SK-N-SH (cell line): ENCODE measurements around the gene KLK11. TPM values are rescaled to one million over a fixed set of nuclear protein-coding genes. Genes with fewer than 3 reads are reported as not detected.

Experiments used
- CTCF ChIA-PET: fragments of 300-600, 350-600 bp; formaldehyde crosslinking; extraction: SDS; loops from one replicate; lab custom pipeline; 2021; lab: Yijun Ruan, JAX
- POLR2A ChIA-PET: fragments of 350-600 bp; sonication (Branson Sonifier 250); formaldehyde crosslinking; extraction: SDS; loops from one replicate; lab custom pipeline; 2020; ENCODE audit warnings: antibody characterized with exemption, inconsistent platforms; lab: Yijun Ruan, JAX
- DNase-seq: peaks from one replicate; pipeline ENCODE4 v3.0.0; 2012
- H2AFZ ChIP-seq: fragments of 200-600 bp; sonication (generic); 2 replicates; pipeline ENCODE4 v1.8.1; 2016; ENCODE audit warnings: antibody characterized with exemption, mild to moderate bottlenecking, low read depth
- H3F3A ChIP-seq: fragments of 200-600 bp; sonication (generic); replicated peaks from 2 replicates; pipeline ENCODE3; 2016; ENCODE audit warnings: antibody characterized with exemption, mild to moderate bottlenecking; ENCODE audit not compliant: insufficient read depth
- H3K27ac ChIP-seq, 2 experiments: fragments of 200-500 bp in 1 of 2; fragments of 200-600 bp in 1 of 2; sonication (Bioruptor generic) in 1 of 2; sonication (generic), shearing (Covaris generic) in 1 of 2; 2 replicates each; pipeline versions ENCODE4 v1.5.1 to v1.6.1; 2014 to 2016; ENCODE audit warnings: low read depth in 2 of 2, inconsistent platforms in 1 of 2, low read length in 1 of 2, mild to moderate bottlenecking in 1 of 2, mixed read lengths in 1 of 2
- H3K27me3 ChIP-seq: fragments of 200-600 bp; sonication (generic), shearing (Covaris generic); 2 replicates; pipeline ENCODE4 v1.6.1; 2016; ENCODE audit warnings: mixed run types; ENCODE audit not compliant: insufficient read depth
- H3K36me3 ChIP-seq, 2 experiments: fragments of 200-500 bp in 1 of 2; fragments of 200-600 bp in 1 of 2; sonication (Bioruptor generic) in 1 of 2; sonication (generic) in 1 of 2; replicated peaks in 1 of 2; 2 replicates each; pipeline versions ENCODE3 to v1.5.1; 2014 to 2016; ENCODE audit warnings: low read length in 1 of 2, mild to moderate bottlenecking in 1 of 2; ENCODE audit not compliant: insufficient read depth in 2 of 2, control insufficient read depth in 1 of 2
- H3K4me1 ChIP-seq, 2 experiments: fragments of 200-500 bp in 1 of 2; fragments of 200-600 bp in 1 of 2; sonication (Bioruptor generic) in 1 of 2; sonication (generic), shearing (Covaris generic) in 1 of 2; 2 replicates each; pipeline versions ENCODE4 v1.5.1 to v1.6.1; 2014 to 2016; ENCODE audit warnings: low read depth in 1 of 2, low read length in 1 of 2, mixed run types in 1 of 2; ENCODE audit not compliant: insufficient read depth in 2 of 2, control insufficient read depth in 1 of 2
- H3K4me2 ChIP-seq: fragments of 200-600 bp; sonication (generic), shearing (Covaris generic); 2 replicates; pipeline ENCODE4 v1.6.1; 2017; ENCODE audit warnings: mixed run types
- H3K4me3 ChIP-seq, 2 experiments: fragments of 200-500 bp in 1 of 2; fragments of 200-600 bp in 1 of 2; sonication (Bioruptor generic) in 1 of 2; sonication (generic), shearing (Covaris generic) in 1 of 2; 2 replicates each; pipeline versions ENCODE4 v1.5.1 to v1.8.1; 2014 to 2016; ENCODE audit warnings: low read depth in 2 of 2, inconsistent platforms in 1 of 2, low read length in 1 of 2, mild to moderate bottlenecking in 1 of 2, mixed read lengths in 1 of 2, moderate library complexity in 1 of 2
- H3K79me2 ChIP-seq: fragments of 200-600 bp; sonication (generic); 2 replicates; pipeline ENCODE4 v1.8.1; 2017; ENCODE audit warnings: mild to moderate bottlenecking; ENCODE audit not compliant: insufficient read depth
- H3K9ac ChIP-seq: fragments of 200-600 bp; sonication (generic); 2 replicates; pipeline ENCODE4 v1.6.1; 2017; ENCODE audit warnings: mixed run types
- H3K9me2 ChIP-seq: fragments of 200-600 bp; sonication (generic); 2 replicates; pipeline ENCODE4 v1.6.1; 2017; ENCODE audit warnings: mixed run types
- H3K9me3 ChIP-seq: fragments of 200-600 bp; sonication (generic); 2 replicates; pipeline ENCODE4 v1.6.1; 2017; ENCODE audit warnings: mixed run types, mild to moderate bottlenecking, moderate library complexity
- H4K20me1 ChIP-seq: fragments of 200-600 bp; sonication (generic); 2 replicates; pipeline ENCODE4 v1.6.1; 2017; ENCODE audit warnings: mild to moderate bottlenecking, mixed run types; ENCODE audit not compliant: insufficient read depth
- CHD2 ChIP-seq: fragments of 150-350 bp; IDR thresholded peaks from 2 replicates; pipeline ENCODE4 v1.6.1; 2018; ENCODE audit warnings: low read length; ENCODE audit not compliant: partially characterized antibody
- EP300 ChIP-seq, 2 experiments: IDR thresholded peaks; 2 replicates each; pipeline versions ENCODE4 v1.4.0 to v1.6.1; 2012; ENCODE audit warnings: borderline replicate concordance in 1 of 2, low read depth in 1 of 2, low read length in 1 of 2
- EZH2phosphoT487 ChIP-seq: fragments of 200-600 bp; sonication (generic); IDR thresholded peaks from 2 replicates; pipeline ENCODE4 v1.6.1; 2017; ENCODE audit warnings: low read depth, mixed run types, mild to moderate bottlenecking, antibody characterized with exemption, moderate library complexity, borderline replicate concordance
- FOSL2 ChIP-seq: IDR thresholded peaks from 2 replicates; pipeline ENCODE4 v1.4.0; 2012; ENCODE audit warnings: low read depth, mild to moderate bottlenecking, moderate library complexity, borderline replicate concordance
- FOXJ3 ChIP-seq: sonication (generic); formaldehyde crosslinking; IDR thresholded peaks from 2 replicates; pipeline ENCODE4 v1.5.1; 2020; ENCODE audit warnings: mild to moderate bottlenecking, missing genetic modification reagents
- MAX ChIP-seq: IDR thresholded peaks from 2 replicates; pipeline ENCODE4 v1.4.0; 2012; ENCODE audit warnings: low read depth
- MEF2A ChIP-seq: IDR thresholded peaks from 2 replicates; pipeline ENCODE4 v1.4.0; 2012; ENCODE audit warnings: low read depth, borderline replicate concordance
- NRF1 ChIP-seq: IDR thresholded peaks from 2 replicates; pipeline ENCODE4 v1.6.1; 2012; ENCODE audit warnings: low read depth, mild to moderate bottlenecking, low read length
- PBX3 ChIP-seq: IDR thresholded peaks from 2 replicates; pipeline ENCODE4; 2012
- POLR2AphosphoS5 ChIP-seq: IDR thresholded peaks from 2 replicates; pipeline ENCODE4 v1.6.1; 2012; ENCODE audit warnings: low read depth, low read length
- RAD21 ChIP-seq: IDR thresholded peaks from 2 replicates; pipeline ENCODE4 v1.6.1; 2012; ENCODE audit warnings: mild to moderate bottlenecking, low read length
- RCOR1 ChIP-seq: fragments of 150-350 bp; IDR thresholded peaks from 2 replicates; pipeline ENCODE4 v1.6.1; 2017; ENCODE audit warnings: antibody characterized with exemption, low read length
- TAF1 ChIP-seq: IDR thresholded peaks from 2 replicates; pipeline ENCODE4 v1.6.1; 2012; ENCODE audit warnings: low read depth, mild to moderate bottlenecking, low read length, moderate library complexity, borderline replicate concordance
- TCF12 ChIP-seq: IDR thresholded peaks from 2 replicates; pipeline ENCODE4 v1.4.0; 2012
- YY1 ChIP-seq: IDR thresholded peaks from 2 replicates; pipeline ENCODE4 v1.4.0; 2012; ENCODE audit warnings: low read depth, mild to moderate bottlenecking
- WGBS: methylation state at CpG from one replicate; pipeline ENCODE4 v1.1.6; 2017; ENCODE audit warnings: low lambda C conversion rate; 5-methylcytosine and 5-hydroxymethylcytosine counted together
- polyA plus RNA-seq, 3 experiments: library from polyadenylated mRNA; depleted of rRNA; stranded (reverse); fragments of >200 nt; gene quantifications; 2 replicates each; pipeline ENCODE4 v1.2.3, GENCODE V29; 2012
- TF ChIP-seq, protein P1 (sequence below): IDR thresholded peaks from 2 replicates; pipeline ENCODE4 v1.4.0; 2012; ENCODE audit warnings: low read depth, borderline replicate concordance
- TF ChIP-seq, protein P2 (sequence below): fragments of 150-350 bp; IDR thresholded peaks from 2 replicates; pipeline ENCODE4 v1.6.1; 2017; ENCODE audit warnings: antibody characterized with exemption, low read length, low read depth, borderline replicate concordance

KLK11 gene
- polyA plus RNA-seq, 1 of the 3 experiments (the other 2 are of a cell fraction) = not detected

- H4K20me1 ChIP-seq = no peaks in the 10 kb centered on the region
- no peak overlapping the region for H3K4me2 ChIP-seq
- H3K4me1 ChIP-seq = no peaks in the 10 kb centered on the region
- TF ChIP-seq EZH2phosphoT487 (no peak), MAX (no peak), RAD21 (no peak), TAF1 (no peak), FOSL2 (no peak), YY1 (no peak), FOXJ3 (no peak)
- TF ChIP-seq, protein P1, sequence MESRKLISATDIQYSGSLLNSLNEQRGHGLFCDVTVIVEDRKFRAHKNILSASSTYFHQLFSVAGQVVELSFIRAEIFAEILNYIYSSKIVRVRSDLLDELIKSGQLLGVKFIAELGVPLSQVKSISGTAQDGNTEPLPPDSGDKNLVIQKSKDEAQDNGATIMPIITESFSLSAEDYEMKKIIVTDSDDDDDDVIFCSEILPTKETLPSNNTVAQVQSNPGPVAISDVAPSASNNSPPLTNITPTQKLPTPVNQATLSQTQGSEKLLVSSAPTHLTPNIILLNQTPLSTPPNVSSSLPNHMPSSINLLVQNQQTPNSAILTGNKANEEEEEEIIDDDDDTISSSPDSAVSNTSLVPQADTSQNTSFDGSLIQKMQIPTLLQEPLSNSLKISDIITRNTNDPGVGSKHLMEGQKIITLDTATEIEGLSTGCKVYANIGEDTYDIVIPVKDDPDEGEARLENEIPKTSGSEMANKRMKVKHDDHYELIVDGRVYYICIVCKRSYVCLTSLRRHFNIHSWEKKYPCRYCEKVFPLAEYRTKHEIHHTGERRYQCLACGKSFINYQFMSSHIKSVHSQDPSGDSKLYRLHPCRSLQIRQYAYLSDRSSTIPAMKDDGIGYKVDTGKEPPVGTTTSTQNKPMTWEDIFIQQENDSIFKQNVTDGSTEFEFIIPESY = no peak
- TF ChIP-seq, protein P2, sequence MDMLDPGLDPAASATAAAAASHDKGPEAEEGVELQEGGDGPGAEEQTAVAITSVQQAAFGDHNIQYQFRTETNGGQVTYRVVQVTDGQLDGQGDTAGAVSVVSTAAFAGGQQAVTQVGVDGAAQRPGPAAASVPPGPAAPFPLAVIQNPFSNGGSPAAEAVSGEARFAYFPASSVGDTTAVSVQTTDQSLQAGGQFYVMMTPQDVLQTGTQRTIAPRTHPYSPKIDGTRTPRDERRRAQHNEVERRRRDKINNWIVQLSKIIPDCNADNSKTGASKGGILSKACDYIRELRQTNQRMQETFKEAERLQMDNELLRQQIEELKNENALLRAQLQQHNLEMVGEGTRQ = no peak
- H3K4me3 ChIP-seq = no peak overlapping the region
- 27% methylated on average over 4 of the region's 4 CpGs for WGBS
- H3K9ac ChIP-seq = no peak overlapping the region
- no peak for DNase-seq
- H3K27me3 ChIP-seq = peaks cover 5% of the 10 kb centered on the region; the same call in 1 of the 2 replicates
- POLR2A ChIA-PET = no interaction called here
- H3K9me3 ChIP-seq = no peaks in the 10 kb centered on the region
- no peaks in the 10 kb centered on the region for H3K79me2 ChIP-seq
- H2AFZ ChIP-seq = no peak overlapping the region
- no peaks in the 10 kb centered on the region for H3K36me3 ChIP-seq
- H3K9me2 ChIP-seq = no peaks in the 10 kb centered on the region
- H3K27ac ChIP-seq = no peak overlapping the region
- CTCF ChIA-PET = no interaction called here
- no peaks in the 10 kb centered on the region for H3F3A ChIP-seq
Observed at GRCh38 chr19:50977626-50978025, 48.8 kb downstream of the KLK11 start.

GRCh38 chr19:50975766-50976165, 50.6 kb downstream of the KLK11 start:
- Histone ChIP-seq H3K4me1 (no peaks in the 10 kb centered on the region), H4K20me1 (no peaks in the 10 kb centered on the region), H3K9me2 (no peaks in the 10 kb centered on the region), H3K27ac (no peak overlapping the region), H3F3A (no peaks in the 10 kb centered on the region), H3K9me3 (no peaks in the 10 kb centered on the region), H3K4me3 (no peak overlapping the region), H3K79me2 (no peaks in the 10 kb centered on the region), H3K9ac (no peak overlapping the region), H3K36me3 (no peaks in the 10 kb centered on the region), H3K4me2 (no peak overlapping the region), H2AFZ (no peak overlapping the region), H3K27me3 (peaks cover 16% of the 10 kb centered on the region; the same call in 1 of the 2 replicates)
- WGBS = 3% methylated on average over 8 of the region's 8 CpGs
- no peak for DNase-seq
- ChIA-PET CTCF (no interaction called here), POLR2A (no interaction called here)
- TF ChIP-seq TAF1 (no peak), TCF12 (no peak), NRF1 (no peak), EZH2phosphoT487 (no peak), FOXJ3 (no peak), POLR2AphosphoS5 (no peak), PBX3 (no peak), CHD2 (no peak), EP300 (IDR thresholded peaks at IDR 0.05; ENCODE audit: borderline replicate concordance in 1 of 2, low read depth in 1 of 2, low read length in 1 of 2) (no peak), YY1 (no peak), RCOR1 (no peak), FOSL2 (no peak), MEF2A (no peak)
- TF ChIP-seq, protein P1 = no peak
